Suprapubic skin (tissue), 3 donors: Measurements from ENCODE around the gene DYTN.

ENCODE experiments used
- CTCF ChIP-seq, 2 donors: fragments of 200-600 bp in 1 of 2; fragments of 450-650 bp in 1 of 2; sonication (generic) in 1 of 2; IDR thresholded peaks; one replicate each; pipeline ENCODE4 v1.5.1; 2016 to 2019; ENCODE audit warnings: antibody characterized with exemption in 2 of 2, mild to moderate bottlenecking in 1 of 2, moderate library complexity in 1 of 2
- POLR2A ChIP-seq, 2 donors: fragments of 450-650 bp; IDR thresholded peaks; one replicate each; pipeline ENCODE4 v1.6.1; 2017; ENCODE audit warnings: antibody characterized with exemption in 2 of 2, mild to moderate bottlenecking in 2 of 2, moderate library complexity in 2 of 2

GRCh38 chr2:206631340-206631739, 86.9 kb downstream of the DYTN start:
- no peak for TF ChIP-seq CTCF (IDR thresholded peaks at IDR 0.05)
- no peak for TF ChIP-seq POLR2A (IDR thresholded peaks at IDR 0.05)
